HFFc6 (cell line): ENCODE data around the gene PRXL2B. TPM values are rescaled to one million over a fixed set of nuclear protein-coding genes. Genes with fewer than 3 reads are reported as not detected.

Experiments
- DNase-seq: peaks from one replicate; pipeline ENCODE4 v3.0.0-alpha.2; 2018
- H3K27ac Mint-ChIP-seq: 2 replicates; pipeline ENCODE4 v1.8.0; 2020; ENCODE audit warnings: mild to moderate bottlenecking, mixed read lengths
- H3K27me3 Mint-ChIP-seq: 2 replicates; pipeline ENCODE4 v1.8.0; 2021; ENCODE audit warnings: mild to moderate bottlenecking, moderate library complexity, mixed read lengths; ENCODE audit not compliant: insufficient read depth
- H3K36me3 Mint-ChIP-seq: 2 replicates; pipeline ENCODE4 v1.8.0; 2021; ENCODE audit warnings: low read depth, mixed read lengths
- H3K4me1 Mint-ChIP-seq: 2 replicates; pipeline ENCODE4 v1.8.0; 2020; ENCODE audit warnings: low read depth, mixed read lengths
- H3K4me3 Mint-ChIP-seq: 2 replicates; pipeline ENCODE4 v1.8.0; 2020; ENCODE audit warnings: mild to moderate bottlenecking, moderate library complexity, mixed read lengths
- H3K9me3 Mint-ChIP-seq: 2 replicates; pipeline ENCODE4 v1.8.0; 2020; ENCODE audit warnings: mild to moderate bottlenecking, mixed read lengths
- total RNA-seq, 6 experiments: library from RNA; stranded (reverse); fragmentation: NEBNext Ultra II Directional; extraction: Animal tissue kit (Norgen Biotek cat#: 25700); gene quantifications; 2 replicates in 1 of 6; 3 replicates in 5 of 6; pipeline ENCODE4 v1.2.3, GENCODE V29; 2021
- TF ChIP-seq, protein P1 (sequence below): fragments of 200-600 bp; sonication (generic); IDR thresholded peaks from 2 replicates; pipeline ENCODE4 v1.5.0; 2021; ENCODE audit warnings: antibody characterized with exemption, mild to moderate bottlenecking

PRXL2B gene
- total RNA-seq, 6 experiments from 2014 or later: 27.1 to 38.9 (median 34.7) TPM

DNA sequence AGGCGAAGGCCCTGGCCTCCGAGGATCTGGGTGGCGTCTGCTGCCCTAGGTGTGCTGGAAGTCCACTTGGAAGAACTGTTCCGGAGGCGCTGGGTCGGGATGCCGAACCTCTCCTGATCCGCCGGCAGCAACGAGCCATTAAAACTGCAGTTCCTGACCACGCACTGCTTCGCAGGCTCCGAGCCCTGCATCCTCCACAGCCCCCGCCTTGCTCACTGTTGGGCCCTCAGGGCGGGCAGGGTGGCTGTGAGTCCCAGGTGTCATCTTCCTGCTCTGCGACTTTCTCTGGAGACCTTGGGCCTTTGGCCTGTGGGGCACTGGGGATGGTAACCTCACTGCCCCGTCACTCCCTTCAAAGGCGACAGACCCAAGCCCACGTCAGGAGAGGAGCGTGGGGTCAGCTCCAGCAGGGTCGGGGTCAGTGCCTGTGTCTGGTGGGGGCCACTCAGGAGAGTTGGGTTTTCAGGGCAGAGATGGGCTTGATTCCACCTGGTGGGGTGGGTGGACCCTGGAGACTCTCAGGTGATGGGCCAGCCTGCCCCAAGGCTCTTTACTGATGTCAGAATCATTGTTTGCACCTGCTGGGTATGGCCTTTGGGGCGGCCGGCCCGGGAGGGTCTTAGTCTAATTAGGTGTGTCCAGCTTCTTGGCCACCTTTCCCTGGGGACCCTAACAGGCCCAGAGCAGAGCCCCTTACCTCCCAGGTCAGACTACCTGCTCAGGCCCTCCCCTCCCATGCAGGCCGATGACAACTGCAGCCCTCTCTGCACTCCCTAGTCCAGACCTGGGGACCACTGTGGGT is 3.1 kb downstream of the PRXL2B start:
- TF ChIP-seq, protein P1, sequence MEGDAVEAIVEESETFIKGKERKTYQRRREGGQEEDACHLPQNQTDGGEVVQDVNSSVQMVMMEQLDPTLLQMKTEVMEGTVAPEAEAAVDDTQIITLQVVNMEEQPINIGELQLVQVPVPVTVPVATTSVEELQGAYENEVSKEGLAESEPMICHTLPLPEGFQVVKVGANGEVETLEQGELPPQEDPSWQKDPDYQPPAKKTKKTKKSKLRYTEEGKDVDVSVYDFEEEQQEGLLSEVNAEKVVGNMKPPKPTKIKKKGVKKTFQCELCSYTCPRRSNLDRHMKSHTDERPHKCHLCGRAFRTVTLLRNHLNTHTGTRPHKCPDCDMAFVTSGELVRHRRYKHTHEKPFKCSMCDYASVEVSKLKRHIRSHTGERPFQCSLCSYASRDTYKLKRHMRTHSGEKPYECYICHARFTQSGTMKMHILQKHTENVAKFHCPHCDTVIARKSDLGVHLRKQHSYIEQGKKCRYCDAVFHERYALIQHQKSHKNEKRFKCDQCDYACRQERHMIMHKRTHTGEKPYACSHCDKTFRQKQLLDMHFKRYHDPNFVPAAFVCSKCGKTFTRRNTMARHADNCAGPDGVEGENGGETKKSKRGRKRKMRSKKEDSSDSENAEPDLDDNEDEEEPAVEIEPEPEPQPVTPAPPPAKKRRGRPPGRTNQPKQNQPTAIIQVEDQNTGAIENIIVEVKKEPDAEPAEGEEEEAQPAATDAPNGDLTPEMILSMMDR: no peak
- Mint-ChIP-seq H3K4me3 (no peak overlapping the region), H3K36me3 (no peaks in the 10 kb centered on the region), H3K27me3 (no peaks in the 10 kb centered on the region; the same call in 1 of the 2 replicates), H3K27ac (no peak overlapping the region), H3K9me3 (no peaks in the 10 kb centered on the region), H3K4me1 (peaks cover 5% of the 10 kb centered on the region; the same call in 1 of the 2 replicates)
- no peak for DNase-seq

DNA sequence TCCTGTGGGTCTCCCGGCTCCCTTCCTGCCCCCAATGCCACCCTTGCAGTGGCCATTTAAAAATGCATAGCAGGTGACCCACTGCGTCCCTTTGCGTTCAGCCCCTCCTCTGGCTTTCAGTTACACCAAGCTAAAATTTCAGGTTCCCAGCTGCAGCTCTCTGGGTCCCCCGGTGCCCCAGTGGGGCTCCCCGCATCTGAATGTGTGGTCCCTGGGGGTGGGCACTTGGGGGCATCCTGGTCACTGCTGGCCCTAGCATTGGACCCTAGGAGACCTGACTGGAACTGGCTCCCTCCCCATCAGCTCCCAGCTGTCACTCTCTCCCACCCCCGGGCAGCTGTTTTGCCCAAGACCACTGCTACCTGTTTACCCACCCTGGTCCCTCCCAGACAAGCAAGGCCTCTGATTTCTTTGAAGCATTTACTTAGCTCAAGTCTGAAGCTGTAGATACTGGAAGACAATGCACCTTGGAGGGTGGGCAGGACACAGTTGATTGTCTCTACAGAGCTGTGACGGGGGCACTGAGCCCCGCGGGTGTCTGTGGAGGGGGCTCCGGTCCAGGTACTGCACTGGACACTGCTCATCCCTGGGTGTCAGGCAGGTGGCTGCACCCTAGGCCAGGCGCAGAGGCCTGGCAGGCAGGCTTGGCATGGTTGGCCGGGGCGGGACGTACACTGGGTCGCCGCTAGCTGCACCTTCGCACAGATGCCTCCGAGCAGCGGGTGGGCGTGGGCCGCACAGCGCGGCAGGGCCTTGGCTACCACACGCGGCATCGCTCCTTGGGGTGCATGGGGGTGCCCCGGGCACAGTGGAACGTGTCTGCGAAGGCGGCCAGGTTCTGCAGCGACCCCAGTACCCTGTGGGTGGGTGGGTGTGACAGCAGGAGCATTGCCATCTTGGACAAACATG is 3.9 kb downstream of the PRXL2B start:
- no peaks in the 10 kb centered on the region for H3K4me1 Mint-ChIP-seq
- no peak overlapping the region for H3K27ac Mint-ChIP-seq
- H3K9me3 Mint-ChIP-seq: no peaks in the 10 kb centered on the region
- no peaks in the 10 kb centered on the region for H3K36me3 Mint-ChIP-seq
- DNase-seq: no peak
- no peak overlapping the region for H3K4me3 Mint-ChIP-seq
- H3K27me3 Mint-ChIP-seq: no peaks in the 10 kb centered on the region
- TF ChIP-seq, protein P1: no peak

DNA sequence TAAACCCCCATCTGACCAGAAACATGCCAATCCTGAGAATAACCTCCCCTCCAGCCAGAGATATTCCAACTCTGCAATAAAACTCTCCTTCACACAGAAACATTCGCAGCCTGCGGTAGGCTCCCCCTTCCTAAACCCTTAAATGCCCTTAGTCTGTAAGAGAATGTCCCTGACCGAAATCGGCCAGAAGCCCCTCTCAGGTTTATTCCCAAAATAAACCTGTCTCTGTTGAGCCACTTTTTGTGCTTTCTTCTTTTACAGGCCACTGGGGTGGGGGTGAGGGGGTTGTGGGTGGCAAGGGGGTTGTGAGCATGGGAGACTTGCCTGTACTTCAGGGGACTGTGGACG is 4.6 kb downstream of the PRXL2B start:
- Mint-ChIP-seq H3K4me3 (no peak overlapping the region), H3K27me3 (no peaks in the 10 kb centered on the region), H3K27ac (no peak overlapping the region), H3K9me3 (no peaks in the 10 kb centered on the region), H3K4me1 (no peaks in the 10 kb centered on the region), H3K36me3 (no peaks in the 10 kb centered on the region)
- no peak for DNase-seq
- TF ChIP-seq, protein P1: no peak

DNA sequence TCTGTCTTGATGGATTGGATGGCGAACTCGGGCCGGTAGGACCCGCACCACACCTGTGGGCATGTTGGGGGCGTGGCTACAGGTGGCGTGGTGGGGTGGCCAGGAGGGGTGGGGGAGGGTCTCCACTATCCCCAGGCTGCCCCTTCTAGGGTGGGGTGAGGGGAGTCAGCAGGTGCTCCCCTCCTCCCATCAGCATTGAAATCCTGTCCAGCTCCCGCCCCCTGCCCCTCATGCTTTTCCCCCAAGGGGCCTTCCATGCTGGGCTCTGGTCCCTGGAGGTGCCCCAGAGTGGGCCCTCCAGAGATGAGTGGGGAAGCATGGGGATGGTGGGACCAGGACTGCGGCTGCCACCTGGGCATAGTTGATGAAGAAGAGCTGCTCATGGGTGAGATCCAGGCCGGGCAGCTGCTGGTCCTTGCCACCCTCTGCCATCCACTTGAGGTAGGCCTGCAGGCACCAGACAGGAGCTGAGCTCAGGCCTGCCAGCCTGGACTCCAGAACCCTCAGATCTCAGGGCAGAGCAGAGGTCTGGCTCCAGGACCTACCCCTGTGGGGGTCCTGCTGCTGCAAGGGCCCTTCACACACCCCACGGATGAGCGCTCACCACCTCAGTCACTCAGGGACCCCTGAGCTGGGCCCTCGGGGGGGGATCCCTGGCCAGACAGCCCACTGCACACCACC is 5.1 kb downstream of the PRXL2B start:
- H3K36me3 Mint-ChIP-seq: no peaks in the 10 kb centered on the region
- no peak for DNase-seq
- no peaks in the 10 kb centered on the region for H3K27me3 Mint-ChIP-seq
- TF ChIP-seq, protein P1: no peak
- H3K4me3 Mint-ChIP-seq: no peak overlapping the region
- H3K9me3 Mint-ChIP-seq: no peaks in the 10 kb centered on the region
- H3K27ac Mint-ChIP-seq: no peak overlapping the region
- H3K4me1 Mint-ChIP-seq: no peaks in the 10 kb centered on the region

DNA sequence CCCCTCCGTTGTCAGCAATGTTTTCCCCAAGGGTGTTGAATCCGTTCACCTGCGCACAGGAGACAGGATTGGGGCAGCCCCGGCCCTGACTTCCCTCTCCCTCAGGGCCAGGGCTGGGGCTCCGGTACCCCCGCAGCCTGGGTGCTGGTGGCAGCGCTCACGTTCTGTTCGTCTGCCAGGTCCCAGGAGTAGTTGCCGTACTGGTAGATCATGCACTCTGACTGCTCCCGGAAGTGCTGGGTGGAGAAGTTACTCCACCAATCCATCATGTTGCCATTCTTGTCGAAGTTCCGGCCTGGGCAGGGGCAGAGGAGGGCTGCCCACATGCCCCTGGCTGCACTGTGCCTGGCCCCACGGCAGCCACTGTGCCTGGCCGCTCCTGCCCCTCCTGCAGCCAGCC is 6.1 kb downstream of the PRXL2B start:
- DNase-seq: no peak
- Mint-ChIP-seq H3K27ac (no peak overlapping the region), H3K9me3 (no peaks in the 10 kb centered on the region), H3K4me3 (no peak overlapping the region), H3K36me3 (no peaks in the 10 kb centered on the region), H3K4me1 (no peaks in the 10 kb centered on the region), H3K27me3 (peaks cover 2% of the 10 kb centered on the region; the same call in 1 of the 2 replicates)
- TF ChIP-seq, protein P1: no peak
